Activated B cell treated with CpG ODN at 0.5 μM for 24 hours (primary cell): ENCODE data around the gene SLAMF1. TPM values are rescaled to one million over a fixed set of nuclear protein-coding genes. Genes with fewer than 3 reads are reported as not detected.

Source experiments
- ATAC-seq: fragments of 200-7000 bp; cut with Tn5 transposase; one replicate; pipeline ENCODE4 v1.10.0; 2021; ENCODE audit warnings: low read depth, mild to moderate bottlenecking, moderate library complexity
- CTCF ChIA-PET: fragments of 350-600 bp; sonication (Branson Sonifier 250); formaldehyde crosslinking; loops from one replicate; lab custom pipeline; 2021; ENCODE audit warnings: antibody characterized with exemption; lab: Charles Lee
- POLR2A ChIA-PET: fragments of 350-600 bp; sonication (Branson Sonifier 250); formaldehyde crosslinking; loops from one replicate; lab custom pipeline; 2021; ENCODE audit warnings: antibody characterized with exemption; lab: Charles Lee
- DNase-seq: peaks from one replicate; pipeline ENCODE4 v3.0.0; 2022
- H3K27ac Mint-ChIP-seq: one replicate; pipeline ENCODE4 v1.8.0; 2020; ENCODE audit warnings: mixed read lengths
- H3K27me3 Mint-ChIP-seq: one replicate; pipeline ENCODE4 v1.8.0; 2021; ENCODE audit warnings: mixed read lengths
- H3K36me3 Mint-ChIP-seq: one replicate; pipeline ENCODE4 v1.8.0; 2021; ENCODE audit warnings: low read depth, mixed read lengths
- H3K4me1 Mint-ChIP-seq: one replicate; pipeline ENCODE4 v1.8.0; 2021; ENCODE audit warnings: mixed read lengths
- H3K4me3 Mint-ChIP-seq: one replicate; pipeline ENCODE4 v1.8.0; 2020; ENCODE audit warnings: mild to moderate bottlenecking, mixed read lengths
- H3K9me3 Mint-ChIP-seq: one replicate; pipeline ENCODE4 v1.8.0; 2020; ENCODE audit warnings: mixed read lengths
- CTCF ChIP-seq: fragments of 200-600 bp; IDR thresholded peaks from one replicate; pipeline ENCODE4 v1.8.0; 2022; ENCODE audit warnings: antibody characterized with exemption, mild to moderate bottlenecking
- intact Hi-C: fragments of 100-400 bp; cut with micrococcal nuclease; formaldehyde crosslinking; loops from one replicate; pipeline ENCODE4 v1.15.1; 2024
- total RNA-seq: library from RNA; stranded (reverse); gene quantifications from 2 replicates; pipeline ENCODE4 v1.2.3, GENCODE V29; 2022

The SLAMF1 gene
- total RNA-seq, 1 donor from 2014 or later = 91.7 TPM

GRCh38 chr1:160681066-160681890 lies 34.4 kb upstream of the SLAMF1 start:
- ChIA-PET CTCF (interaction anchor here (0.9 to 7.5 kb wide), 22 partner anchors 9 to 309 kb away, joined by 3 to 46 read pairs (median 6); partner anchors contain the start of genes CD48 and ITLN2), POLR2A (interaction anchor here (0.6 to 1.1 kb wide), 4 partner anchors 27 to 147 kb away, joined by 3 to 6 read pairs (median 4); partner anchors contain the start of gene CD48)
- Mint-ChIP-seq H3K27me3 (no peaks in the 10 kb centered on the region), H3K4me1 (peaks cover 52% of the 10 kb centered on the region), H3K36me3 (peaks cover 97% of the 10 kb centered on the region), H3K9me3 (peaks cover 2% of the 10 kb centered on the region), H3K27ac (peak overlapping the region; percentile 79), H3K4me3 (no peak overlapping the region)
- TF ChIP-seq CTCF = no peak
- intact Hi-C loops = loop anchor here (1.0 kb wide), 5 partner anchors 46 to 309 kb away; no protein-coding TSS in a partner anchor
- DNase-seq (peak; percentile 67), ATAC-seq (peak; percentile 89)

- TF ChIP-seq CTCF = no peak
- DNase-seq = no peak
- ChIA-PET POLR2A (interaction anchor here (0.6 to 0.9 kb wide), 2 partner anchors 32 to 148 kb away, joined by 3 to 4 read pairs; no protein-coding TSS in a partner anchor), CTCF (interaction anchor here (1.1 to 7.5 kb wide), 13 partner anchors 8 to 310 kb away, joined by 3 to 46 read pairs (median 8); partner anchors contain the start of genes CD48 and ITLN2)
- Mint-ChIP-seq H3K36me3 (peaks cover 91% of the 10 kb centered on the region), H3K9me3 (no peaks in the 10 kb centered on the region), H3K4me1 (peaks cover 48% of the 10 kb centered on the region), H3K27ac (no peak overlapping the region), H3K4me3 (no peak overlapping the region), H3K27me3 (no peaks in the 10 kb centered on the region)
- intact Hi-C loops = no loop called here
- no peak for ATAC-seq
Measured at GRCh38 chr1:160680399-160680798, 33.6 kb upstream of the SLAMF1 start.

- H3K27me3 Mint-ChIP-seq = no peaks in the 10 kb centered on the region
- CTCF ChIA-PET = interaction anchor here (1.3 to 7.5 kb wide), 9 partner anchors 8 to 310 kb away, joined by 3 to 46 read pairs (median 9); partner anchors contain the start of genes CD48 and ITLN2
- H3K4me1 Mint-ChIP-seq = peaks cover 43% of the 10 kb centered on the region
- POLR2A ChIA-PET = interaction anchor here (0.9 kb wide), 1 partner anchor 33 kb away, joined by 4 read pairs; no protein-coding TSS in a partner anchor
- DNase-seq (no peak), ATAC-seq (no peak)
- no peak overlapping the region for H3K4me3 Mint-ChIP-seq
- peak overlapping the region; percentile 46 for H3K27ac Mint-ChIP-seq
- TF ChIP-seq CTCF = no peak
- H3K36me3 Mint-ChIP-seq = peaks cover 86% of the 10 kb centered on the region
- intact Hi-C loops = loop anchor here (5.0 kb wide), 2 partner anchors 32 to 38 kb away; partner anchors contain the start of gene CD48
- H3K9me3 Mint-ChIP-seq = no peaks in the 10 kb centered on the region
Measured at GRCh38 chr1:160679893-160680292, 33.0 kb upstream of the SLAMF1 start.

- Mint-ChIP-seq H3K9me3 (no peaks in the 10 kb centered on the region), H3K4me3 (no peak overlapping the region), H3K4me1 (peaks cover 16% of the 10 kb centered on the region), H3K36me3 (peaks cover 57% of the 10 kb centered on the region), H3K27ac (no peak overlapping the region), H3K27me3 (no peaks in the 10 kb centered on the region)
- ChIA-PET CTCF (interaction anchor here (0.7 to 1.0 kb wide), 2 partner anchors 17 to 30 kb away, joined by 3 read pairs; no protein-coding TSS in a partner anchor), POLR2A (interaction anchor here (0.6 kb wide), 1 partner anchor 36 kb away, joined by 3 read pairs; no protein-coding TSS in a partner anchor)
- ATAC-seq (no peak), DNase-seq (no peak)
- intact Hi-C loops = loop anchor here (5.0 kb wide), 2 partner anchors 35 kb away; partner anchors contain the start of gene CD48
- TF ChIP-seq CTCF = no peak
Measured at GRCh38 chr1:160676869-160677597, 30.2 kb upstream of the SLAMF1 start.
